HFF-Myc (cell line): ENCODE results near the gene NPEPPS.

Experiments
- DNase-seq: peaks from one replicate; pipeline ENCODE4 v3.0.0-alpha.2; 2011; ENCODE audit warnings: low read depth; ENCODE audit errors: extremely low read depth
- H3K4me3 ChIP-seq: replicated peaks from 2 replicates; pipeline ENCODE4 v1.5.1; 2011; ENCODE audit warnings: low read depth, mild to moderate bottlenecking, control low read depth, low read length
- TF ChIP-seq, protein P1 (sequence below): IDR thresholded peaks from 2 replicates; pipeline ENCODE4 v1.5.1; 2012; ENCODE audit warnings: mild to moderate bottlenecking, low read depth, low read length, control low read depth; ENCODE audit errors: missing control alignments

The NPEPPS gene

DNA sequence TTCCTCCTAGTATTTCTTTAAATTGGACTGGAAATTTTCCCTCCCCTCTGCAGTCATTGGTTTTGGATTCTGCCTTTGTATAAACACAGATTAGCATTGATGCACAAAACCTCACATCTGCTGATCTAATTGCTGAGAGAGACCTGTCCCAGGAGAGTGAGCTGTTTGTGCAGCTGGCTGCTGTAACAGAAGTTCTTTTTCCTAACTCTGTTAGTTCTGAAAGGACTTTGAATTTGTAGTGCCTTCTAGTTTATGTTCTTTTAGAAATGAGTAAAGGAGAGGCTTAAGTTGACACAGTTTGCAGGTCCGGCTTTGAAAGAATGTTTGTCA, 73.7 kb downstream of the NPEPPS start:
- TF ChIP-seq, protein P1, sequence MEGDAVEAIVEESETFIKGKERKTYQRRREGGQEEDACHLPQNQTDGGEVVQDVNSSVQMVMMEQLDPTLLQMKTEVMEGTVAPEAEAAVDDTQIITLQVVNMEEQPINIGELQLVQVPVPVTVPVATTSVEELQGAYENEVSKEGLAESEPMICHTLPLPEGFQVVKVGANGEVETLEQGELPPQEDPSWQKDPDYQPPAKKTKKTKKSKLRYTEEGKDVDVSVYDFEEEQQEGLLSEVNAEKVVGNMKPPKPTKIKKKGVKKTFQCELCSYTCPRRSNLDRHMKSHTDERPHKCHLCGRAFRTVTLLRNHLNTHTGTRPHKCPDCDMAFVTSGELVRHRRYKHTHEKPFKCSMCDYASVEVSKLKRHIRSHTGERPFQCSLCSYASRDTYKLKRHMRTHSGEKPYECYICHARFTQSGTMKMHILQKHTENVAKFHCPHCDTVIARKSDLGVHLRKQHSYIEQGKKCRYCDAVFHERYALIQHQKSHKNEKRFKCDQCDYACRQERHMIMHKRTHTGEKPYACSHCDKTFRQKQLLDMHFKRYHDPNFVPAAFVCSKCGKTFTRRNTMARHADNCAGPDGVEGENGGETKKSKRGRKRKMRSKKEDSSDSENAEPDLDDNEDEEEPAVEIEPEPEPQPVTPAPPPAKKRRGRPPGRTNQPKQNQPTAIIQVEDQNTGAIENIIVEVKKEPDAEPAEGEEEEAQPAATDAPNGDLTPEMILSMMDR = no peak
- DNase-seq = no peak

DNA sequence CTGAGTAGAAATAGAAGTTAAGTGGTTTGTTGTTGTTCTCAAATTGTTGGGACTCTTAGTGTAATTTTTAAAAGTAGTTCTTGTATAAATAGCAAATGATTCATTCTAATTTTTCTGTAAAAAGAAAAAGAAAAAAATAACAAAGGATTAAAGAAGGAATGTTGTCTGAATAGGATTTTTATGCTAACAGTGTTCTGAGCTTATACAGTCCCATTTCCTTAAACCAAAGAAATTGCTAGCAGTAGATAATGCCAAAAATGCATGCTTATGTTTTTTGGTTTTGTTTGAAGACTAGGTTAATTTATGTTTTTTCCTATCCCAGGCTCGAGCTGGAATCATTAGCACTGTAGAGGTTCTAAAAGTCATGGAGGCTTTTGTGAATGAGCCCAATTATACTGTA, 74.1 kb downstream of the NPEPPS start:
- no peak for DNase-seq
- no peak overlapping the region for H3K4me3 ChIP-seq
- TF ChIP-seq, protein P1 = no peak

More for the DNA sequence above, 73.7 kb downstream of the NPEPPS start:
- no peak overlapping the region for H3K4me3 ChIP-seq

DNA sequence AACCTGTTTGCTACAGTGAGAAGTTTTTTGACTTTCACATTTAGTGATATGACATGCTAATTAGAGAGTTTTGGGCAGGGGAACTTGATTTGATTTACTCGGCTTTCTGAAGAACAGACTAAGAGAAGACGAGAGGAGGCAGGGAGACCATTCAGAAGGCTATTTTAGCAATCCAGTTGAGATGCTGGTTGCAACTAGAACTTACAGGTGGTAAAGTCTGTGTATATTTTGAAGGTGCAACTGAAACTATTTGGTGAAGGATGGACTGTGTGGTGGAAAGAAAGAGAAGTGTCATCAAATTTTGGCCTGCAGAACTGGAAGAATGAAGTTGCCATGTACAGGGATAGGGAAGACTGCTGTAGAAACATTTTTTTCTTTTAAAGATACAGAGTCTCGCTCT, 76.6 kb downstream of the NPEPPS start:
- TF ChIP-seq, protein P1 = no peak
- no peak overlapping the region for H3K4me3 ChIP-seq
- no peak for DNase-seq

DNA sequence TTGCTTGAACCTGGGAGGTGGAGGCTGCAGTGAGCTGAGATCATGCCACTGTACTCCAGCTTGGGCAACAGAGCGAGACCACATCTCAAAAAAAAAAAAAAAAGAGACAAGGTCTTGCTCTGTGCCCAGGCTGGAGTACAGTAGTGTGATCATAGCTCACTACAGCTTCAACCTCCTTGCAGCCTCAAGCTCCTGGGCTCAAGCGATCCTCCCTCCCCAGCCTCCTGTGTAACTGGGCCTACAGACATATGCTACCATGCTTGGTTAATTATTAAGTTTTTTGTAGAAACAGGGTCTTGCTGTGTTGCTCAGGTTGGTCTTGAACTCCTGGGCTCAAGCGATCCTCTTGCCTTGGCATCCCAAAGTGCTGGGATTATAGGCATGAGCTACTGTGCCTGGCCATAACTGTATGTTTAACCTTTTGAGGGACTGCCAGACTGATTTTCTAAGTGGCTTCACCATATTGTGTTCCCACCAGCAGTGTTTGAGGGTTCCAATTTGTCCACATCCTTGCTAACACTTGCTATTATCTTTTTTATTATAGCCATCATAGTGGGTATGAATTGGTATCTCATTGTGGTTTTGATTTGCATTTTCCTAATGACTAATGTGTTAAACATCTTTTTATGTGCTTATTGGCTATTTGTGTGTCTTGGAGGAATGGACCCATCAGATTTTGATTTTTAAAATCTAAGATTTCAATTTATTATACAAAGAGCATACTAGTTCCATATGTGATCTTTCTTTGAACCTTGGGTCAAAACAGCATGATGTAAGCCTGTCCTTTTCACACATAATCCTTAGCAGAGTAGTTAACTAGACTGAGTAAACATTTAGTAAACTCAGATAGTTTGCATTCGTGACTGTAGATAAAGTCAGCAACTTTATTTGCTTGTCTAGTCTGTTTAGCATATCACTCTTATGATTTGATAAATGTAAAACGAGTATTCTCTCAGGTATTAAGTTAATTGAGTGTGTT, 80.8 kb downstream of the NPEPPS start:
- no peak overlapping the region for H3K4me3 ChIP-seq
- TF ChIP-seq, protein P1 = no peak
- DNase-seq = no peak

DNA sequence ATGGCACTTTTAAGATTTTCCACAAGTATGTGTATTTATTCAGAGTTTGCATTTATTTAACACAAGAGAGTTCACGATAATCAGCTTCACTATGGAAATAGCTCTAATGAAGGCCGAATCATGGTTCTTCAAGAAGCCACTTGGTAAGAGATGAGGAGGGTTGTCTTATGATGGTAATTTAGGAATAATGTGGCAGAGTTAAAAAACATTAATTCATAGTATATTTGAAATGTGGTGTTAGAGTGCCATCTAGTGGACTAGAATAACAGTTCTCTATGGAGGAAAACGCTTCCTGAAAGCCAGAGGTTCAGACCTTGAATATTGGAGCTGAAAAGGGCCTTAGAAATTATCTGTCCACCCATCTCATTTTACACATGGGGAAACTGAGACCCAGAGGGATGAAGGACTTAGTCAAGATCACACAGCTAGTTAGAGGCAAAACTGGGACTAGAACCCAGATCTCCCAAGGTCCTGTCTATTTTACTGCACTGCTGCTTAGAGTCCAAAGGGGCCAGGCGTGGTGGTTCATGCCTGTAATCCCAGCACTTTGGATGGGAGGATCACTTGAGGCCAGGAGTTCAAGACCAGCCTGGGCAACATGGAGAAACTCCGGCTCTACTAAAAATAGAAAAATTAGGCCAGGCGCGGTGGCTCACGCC, 85.0 kb downstream of the NPEPPS start:
- H3K4me3 ChIP-seq = no peak overlapping the region
- TF ChIP-seq, protein P1 = peak; percentile 58
- no peak for DNase-seq

DNA sequence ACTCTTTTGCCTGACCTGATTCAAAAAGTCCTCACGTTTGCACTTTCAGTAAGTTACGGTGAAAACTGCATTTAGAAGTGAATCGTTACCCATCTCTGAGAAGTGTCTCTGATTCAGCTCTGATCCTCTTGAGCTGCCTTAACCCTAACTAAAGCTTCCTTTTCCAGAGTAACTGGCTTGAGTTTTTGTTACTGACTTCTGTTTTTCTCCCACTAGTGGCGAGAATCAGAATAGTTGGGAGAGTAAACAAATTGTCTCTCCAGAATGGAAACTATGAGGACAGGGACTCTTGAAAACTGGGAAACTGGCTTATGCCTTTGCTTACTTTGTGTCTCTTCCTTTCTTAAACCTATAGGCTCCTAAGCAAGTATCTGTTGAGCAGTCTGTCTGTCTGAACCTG, 87.5 kb downstream of the NPEPPS start:
- H3K4me3 ChIP-seq = no peak overlapping the region
- TF ChIP-seq, protein P1 = peak; percentile 26
- DNase-seq = no peak
